Activated CD8-positive, alpha-beta memory T cell treated with anti-CD3 and anti-CD28 coated beads, Interleukin-2, amount 50 U/mL, for 1 hour (primary cell): ENCODE results near the gene GPR135.

Experiments used
- DNase-seq: peaks from one replicate; pipeline ENCODE4 v3.0.0-alpha.2; 2020; ENCODE audit errors: extremely low read depth

Gene GPR135

GRCh38 chr14:59424341-59425071 lies 40.7 kb downstream of the GPR135 start:
- no peak for DNase-seq

GRCh38 chr14:59422069-59422881 lies 42.9 kb downstream of the GPR135 start:
- DNase-seq, result no peak

GRCh38 chr14:59419303-59419702 lies 45.9 kb downstream of the GPR135 start:
- no peak for DNase-seq

- DNase-seq, result no peak
Observed at GRCh38 chr14:59417311-59417710, 47.9 kb downstream of the GPR135 start.

- DNase-seq, result no peak
Observed at GRCh38 chr14:59415836-59416602, 49.2 kb downstream of the GPR135 start.
